Measurements from ENCODE around the gene LAD1. TPM values are rescaled to one million over a fixed set of nuclear protein-coding genes. Genes with fewer than 3 reads are reported as not detected.

Gene LAD1
- total and polyA plus RNA-seq, 10 donors = 0.64 to 4.0 (median 1.8) TPM; not detected in 3

- WGBS, 5 donors = 79 to 92% (median 85%) methylated on average over 7 to 9 of the region's 9 CpGs
- no peak for TF ChIP-seq POLR2A (IDR thresholded peaks at IDR 0.05)
- TF ChIP-seq, protein P1, sequence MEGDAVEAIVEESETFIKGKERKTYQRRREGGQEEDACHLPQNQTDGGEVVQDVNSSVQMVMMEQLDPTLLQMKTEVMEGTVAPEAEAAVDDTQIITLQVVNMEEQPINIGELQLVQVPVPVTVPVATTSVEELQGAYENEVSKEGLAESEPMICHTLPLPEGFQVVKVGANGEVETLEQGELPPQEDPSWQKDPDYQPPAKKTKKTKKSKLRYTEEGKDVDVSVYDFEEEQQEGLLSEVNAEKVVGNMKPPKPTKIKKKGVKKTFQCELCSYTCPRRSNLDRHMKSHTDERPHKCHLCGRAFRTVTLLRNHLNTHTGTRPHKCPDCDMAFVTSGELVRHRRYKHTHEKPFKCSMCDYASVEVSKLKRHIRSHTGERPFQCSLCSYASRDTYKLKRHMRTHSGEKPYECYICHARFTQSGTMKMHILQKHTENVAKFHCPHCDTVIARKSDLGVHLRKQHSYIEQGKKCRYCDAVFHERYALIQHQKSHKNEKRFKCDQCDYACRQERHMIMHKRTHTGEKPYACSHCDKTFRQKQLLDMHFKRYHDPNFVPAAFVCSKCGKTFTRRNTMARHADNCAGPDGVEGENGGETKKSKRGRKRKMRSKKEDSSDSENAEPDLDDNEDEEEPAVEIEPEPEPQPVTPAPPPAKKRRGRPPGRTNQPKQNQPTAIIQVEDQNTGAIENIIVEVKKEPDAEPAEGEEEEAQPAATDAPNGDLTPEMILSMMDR (IDR thresholded peaks at IDR 0.05 in 8 of 11, conservative IDR thresholded peaks at IDR 0.05 in 3 of 11) = no peak
- TF ChIP-seq POLR2AphosphoS5 (IDR thresholded peaks at IDR 0.05) = no peak
- no peaks in the 10 kb centered on the region for H3K36me3 ChIP-seq
- H3K4me1 ChIP-seq = no peaks in the 10 kb centered on the region
- DNase-seq = no peak
- H3K4me3 ChIP-seq = no peak overlapping the region
- H3K9me3 ChIP-seq = no peaks in the 10 kb centered on the region
- intact Hi-C loops (cut with DNase I; ENCODE audit: low total_unique reads) = no loop called here
- H3K27me3 ChIP-seq (replicated peaks in 1 of 7) = peaks cover 0 to 38% (median under 1%) of the 10 kb centered on the region in 7 donors
- no peak overlapping the region for H3K27ac ChIP-seq
Measured at GRCh38 chr1:201379733-201380242, 19.3 kb downstream of the LAD1 start.

GRCh38 chr1:201378804-201379203 lies 20.3 kb downstream of the LAD1 start:
- Histone ChIP-seq H3K36me3 (no peaks in the 10 kb centered on the region), H3K4me1 (no peaks in the 10 kb centered on the region), H3K27me3 (replicated peaks in 1 of 7) (peaks cover 0 to 38% (median 0%) of the 10 kb centered on the region in 7 donors), H3K27ac (no peak overlapping the region), H3K9me3 (no peaks in the 10 kb centered on the region), H3K4me3 (no peak overlapping the region)
- DNase-seq = no peak
- 78 to 92% (median 84%) methylated on average over 4 to 6 of the region's 6 CpGs for WGBS, 5 donors
- TF ChIP-seq, protein P1 (IDR thresholded peaks at IDR 0.05 in 8 of 11, conservative IDR thresholded peaks at IDR 0.05 in 3 of 11) = no peak
- TF ChIP-seq POLR2A (IDR thresholded peaks at IDR 0.05) (no peak), POLR2AphosphoS5 (IDR thresholded peaks at IDR 0.05) (no peak)
- intact Hi-C loops (cut with DNase I; ENCODE audit: low total_unique reads) = no loop called here

DNA sequence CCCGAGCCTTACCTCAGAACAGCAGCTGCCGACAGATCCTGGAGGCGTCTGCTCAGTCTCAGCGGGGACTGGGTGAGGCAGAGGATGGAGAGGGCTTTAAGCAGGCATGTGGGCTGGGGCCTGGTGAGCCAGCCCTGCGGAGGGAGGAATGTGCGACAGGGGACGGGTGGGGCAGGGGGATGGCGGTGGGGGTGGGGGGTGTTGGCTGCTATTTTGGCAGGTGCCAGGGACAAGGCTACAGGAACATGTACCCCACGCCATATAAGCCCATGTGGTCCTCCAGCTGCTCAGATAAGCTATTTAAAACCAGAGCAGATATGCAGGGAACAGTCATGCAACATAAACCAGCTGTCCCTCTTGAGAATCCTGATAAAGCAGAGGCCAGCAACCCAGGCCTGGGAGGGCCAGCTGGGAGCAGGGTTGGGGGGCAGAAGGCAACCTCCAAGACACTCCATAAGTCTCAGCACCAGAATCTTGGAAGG lies 21.5 kb downstream of the LAD1 start, which contains the start of gene TNNT2:
TSS of gene TNNT2 (minus strand) at position 70 of the 482 bp plus-strand sequence. CDS start 4,426 bp downstream, outside the sequence.
- Histone ChIP-seq H3K27ac (no peak within 1 kb of the TSS), H3K4me3 (no peak within 1 kb of the TSS), H3K36me3 (no peaks in the 10 kb centered on the region), H3K4me1 (no peaks in the 10 kb centered on the region), H3K9me3 (no peaks in the 10 kb centered on the region), H3K27me3 (replicated peaks in 1 of 7) (peaks cover 0 to 45% (median 0%) of the 10 kb centered on the region in 7 donors)
- TF ChIP-seq POLR2A (IDR thresholded peaks at IDR 0.05) (no peak), POLR2AphosphoS5 (IDR thresholded peaks at IDR 0.05) (no peak)
- TF ChIP-seq, protein P1 (IDR thresholded peaks at IDR 0.05 in 8 of 11, conservative IDR thresholded peaks at IDR 0.05 in 3 of 11) = no peak
- no peak for DNase-seq
- intact Hi-C loops (cut with DNase I; ENCODE audit: low total_unique reads) = no loop called here
- 67 to 88% (median 78%) methylated on average over 2 to 9 of the region's 9 CpGs for WGBS, 5 donors

GRCh38 chr1:201376464-201377374 lies 22.4 kb downstream of the LAD1 start:
- no peak for DNase-seq
- 44 to 61% (median 46%) methylated on average over 6 to 11 of the region's 11 CpGs for WGBS, 5 donors
- no peak for TF ChIP-seq POLR2AphosphoS5 (IDR thresholded peaks at IDR 0.05)
- TF ChIP-seq, protein P1 (IDR thresholded peaks at IDR 0.05 in 8 of 11, conservative IDR thresholded peaks at IDR 0.05 in 3 of 11) = peak in 2 of 11 experiments; percentile 21 to 33
- H3K27me3 ChIP-seq (replicated peaks in 1 of 7) = peaks cover 0 to 49% (median 0%) of the 10 kb centered on the region in 7 donors
- H3K4me3 ChIP-seq = no peak overlapping the region
- H3K4me1 ChIP-seq = no peaks in the 10 kb centered on the region
- no peaks in the 10 kb centered on the region for H3K9me3 ChIP-seq
- no peaks in the 10 kb centered on the region for H3K36me3 ChIP-seq
- intact Hi-C loops (cut with DNase I; ENCODE audit: low total_unique reads) = no loop called here
- no peak overlapping the region for H3K27ac ChIP-seq
